Liver (tissue), 9 donors: Measurements from ENCODE around the gene FBXO47. TPM values are rescaled to one million over a fixed set of nuclear protein-coding genes. Genes with fewer than 3 reads are reported as not detected.

Source experiments
- DNase-seq: peaks from one replicate; pipeline ENCODE4 v3.0.0-alpha.2; 2017; ENCODE audit warnings: low spot score
- H3K27ac ChIP-seq, 2 donors: one replicate each; pipeline ENCODE4 v1.7.0; 2013; ENCODE audit warnings: inconsistent platforms in 2 of 2, low read length in 2 of 2, control low read depth in 1 of 2, low read depth in 1 of 2, mild to moderate bottlenecking in 1 of 2
- H3K27me3 ChIP-seq, 4 donors: one replicate each; pipeline versions ENCODE4 v1.6.1 to v1.7.0; 2013; ENCODE audit warnings: low read length in 3 of 4, inconsistent platforms in 1 of 4, mild to moderate bottlenecking in 1 of 4, moderate library complexity in 1 of 4; ENCODE audit not compliant: control insufficient read depth in 4 of 4, insufficient read depth in 4 of 4
- H3K36me3 ChIP-seq, 4 donors: one replicate each; pipeline versions ENCODE4 v1.6.1 to v1.7.0; 2013; ENCODE audit warnings: low read length in 3 of 4, mild to moderate bottlenecking in 3 of 4, low read depth in 1 of 4, moderate library complexity in 1 of 4; ENCODE audit not compliant: control insufficient read depth in 4 of 4, insufficient read depth in 3 of 4
- H3K4me1 ChIP-seq, 4 donors: one replicate each; pipeline versions ENCODE4 v1.6.1 to v1.7.0; 2013; ENCODE audit warnings: low read length in 3 of 4, mild to moderate bottlenecking in 3 of 4, moderate library complexity in 1 of 4; ENCODE audit not compliant: control insufficient read depth in 4 of 4, insufficient read depth in 4 of 4
- H3K4me3 ChIP-seq, 3 donors: one replicate each; pipeline versions ENCODE4 v1.6.1 to v1.7.0; 2013; ENCODE audit warnings: low read length in 3 of 3, control low read depth in 1 of 3, low read depth in 1 of 3, mild to moderate bottlenecking in 1 of 3
- H3K9ac ChIP-seq, 2 donors: one replicate each; pipeline ENCODE4 v1.7.0; 2013; ENCODE audit warnings: low read length in 2 of 2, mild to moderate bottlenecking in 2 of 2, moderate library complexity in 2 of 2, control low read depth in 1 of 2, low read depth in 1 of 2
- H3K9me3 ChIP-seq, 4 donors: one replicate each; pipeline versions ENCODE4 v1.6.1 to v1.7.0; 2013; ENCODE audit warnings: low read length in 3 of 4; ENCODE audit not compliant: control insufficient read depth in 4 of 4
- ATF3 ChIP-seq: IDR thresholded peaks from 2 replicates; pipeline ENCODE4 v1.6.1; 2016; ENCODE audit warnings: antibody characterized with exemption
- CTCF ChIP-seq: fragments of 150-350 bp; IDR thresholded peaks from 2 replicates; pipeline ENCODE4 v1.5.1; 2017; ENCODE audit warnings: improper control_type of control experiment, low read depth, low read length; ENCODE audit not compliant: missing input control
- EGR1 ChIP-seq, 2 donors: IDR thresholded peaks; 2 replicates each; pipeline ENCODE4 v1.6.1; 2016 to 2018; ENCODE audit warnings: antibody characterized with exemption in 2 of 2, low read depth in 2 of 2
- FOXA1 ChIP-seq: IDR thresholded peaks from 2 replicates; pipeline ENCODE4 v1.6.1; 2016; ENCODE audit warnings: antibody characterized with exemption
- FOXA2 ChIP-seq: IDR thresholded peaks from 2 replicates; pipeline ENCODE4 v1.6.1; 2016; ENCODE audit warnings: antibody characterized with exemption
- GABPA ChIP-seq, 2 donors: IDR thresholded peaks in 1 of 2; conservative IDR thresholded peaks in 1 of 2; 2 replicates each; pipeline ENCODE4 v1.6.1; 2016; ENCODE audit warnings: antibody characterized with exemption in 2 of 2, mild to moderate bottlenecking in 1 of 2, moderate library complexity in 1 of 2
- HNF4G ChIP-seq: IDR thresholded peaks from 2 replicates; pipeline ENCODE4 v1.6.1; 2016; ENCODE audit warnings: antibody characterized with exemption
- JUND ChIP-seq, 2 donors: IDR thresholded peaks; 2 replicates each; pipeline ENCODE4 v1.6.1; 2016; ENCODE audit warnings: antibody characterized with exemption in 2 of 2
- NR2F2 ChIP-seq: IDR thresholded peaks from 2 replicates; pipeline ENCODE4 v1.6.1; 2016; ENCODE audit warnings: antibody characterized with exemption
- RAD21 ChIP-seq, 2 donors: IDR thresholded peaks; 2 replicates each; pipeline ENCODE4 v1.6.1; 2016; ENCODE audit warnings: antibody characterized with exemption in 2 of 2, mild to moderate bottlenecking in 2 of 2
- RXRA ChIP-seq, 2 donors: IDR thresholded peaks; 2 replicates each; pipeline ENCODE4 v1.6.1; 2017 to 2018; ENCODE audit warnings: antibody characterized with exemption in 2 of 2, mild to moderate bottlenecking in 1 of 2
- SP1 ChIP-seq: IDR thresholded peaks from 2 replicates; pipeline ENCODE4 v1.6.1; 2018; ENCODE audit warnings: antibody characterized with exemption, mild to moderate bottlenecking
- TAF1 ChIP-seq: conservative IDR thresholded peaks from 2 replicates; pipeline ENCODE4 v1.6.1; 2016; ENCODE audit warnings: antibody characterized with exemption, mild to moderate bottlenecking
- YY1 ChIP-seq: IDR thresholded peaks from 2 replicates; pipeline ENCODE4 v1.6.1; 2016; ENCODE audit warnings: antibody characterized with exemption, mild to moderate bottlenecking
- ZBTB33 ChIP-seq: IDR thresholded peaks from 2 replicates; pipeline ENCODE4 v1.6.1; 2016; ENCODE audit warnings: antibody characterized with exemption
- WGBS: extraction: QIAGEN DNeasy Blood & Tissue Kit; methylation state at CpG from one replicate; pipeline ENCODE4 v1.1.7; 2013; 5-methylcytosine and 5-hydroxymethylcytosine counted together
- polyA plus RNA-seq, 2 donors: library from polyadenylated mRNA; stranded (reverse) in 1 of 2; unstranded in 1 of 2; fragments of 200-250 nt in 1 of 2; fragments of >200 nt in 1 of 2; fragmentation: Nextera tagmentation in 1 of 2; extraction: Ambion mirVana in 1 of 2; gene quantifications; one replicate each; pipeline versions ENCODE4 v1.2.1 to v1.2.3, GENCODE V29; 2013 to 2015
- total RNA-seq, 2 donors: library from RNA; depleted of rRNA; stranded (reverse); fragments of >200 nt; gene quantifications; one replicate each; pipeline ENCODE4 v1.2.3, GENCODE V29; 2014
- TF ChIP-seq, protein P1 (sequence below): IDR thresholded peaks from 2 replicates; pipeline ENCODE4 v1.6.1; 2016; ENCODE audit warnings: antibody characterized with exemption
- donor health status: healthy.
- donor health status: healthy.
- donor health status: healthy.
- donor health status: healthy.
- donor health status: healthy.

The FBXO47 gene
- total and polyA plus RNA-seq, 4 donors: not detected

- WGBS: 79% methylated on average over 5 of the region's 5 CpGs
- Histone ChIP-seq H3K27me3 (no peaks in the 10 kb centered on the region), H3K9me3 (no peaks in the 10 kb centered on the region), H3K36me3 (peaks cover 3 to 12% (median 5%) of the 10 kb centered on the region in 4 donors), H3K27ac (no peak overlapping the region), H3K4me3 (no peak overlapping the region), H3K9ac (no peak overlapping the region), H3K4me1 (peaks cover 13 to 42% (median 30%) of the 10 kb centered on the region in 4 donors)
- TF ChIP-seq ATF3 (no peak), SP1 (no peak), TAF1 (no peak), FOXA2 (no peak), RXRA (IDR thresholded peaks at IDR 0.05) (no peak), RAD21 (IDR thresholded peaks at IDR 0.05) (no peak), FOXA1 (no peak), JUND (IDR thresholded peaks at IDR 0.05) (no peak), ZBTB33 (no peak), YY1 (no peak)
- TF ChIP-seq, protein P1, sequence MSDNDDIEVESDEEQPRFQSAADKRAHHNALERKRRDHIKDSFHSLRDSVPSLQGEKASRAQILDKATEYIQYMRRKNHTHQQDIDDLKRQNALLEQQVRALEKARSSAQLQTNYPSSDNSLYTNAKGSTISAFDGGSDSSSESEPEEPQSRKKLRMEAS: no peak
- no peak for DNase-seq
These were observed 56.9 kb downstream of the FBXO47 start for GRCh38 chr17:38910325-38910724.

DNA sequence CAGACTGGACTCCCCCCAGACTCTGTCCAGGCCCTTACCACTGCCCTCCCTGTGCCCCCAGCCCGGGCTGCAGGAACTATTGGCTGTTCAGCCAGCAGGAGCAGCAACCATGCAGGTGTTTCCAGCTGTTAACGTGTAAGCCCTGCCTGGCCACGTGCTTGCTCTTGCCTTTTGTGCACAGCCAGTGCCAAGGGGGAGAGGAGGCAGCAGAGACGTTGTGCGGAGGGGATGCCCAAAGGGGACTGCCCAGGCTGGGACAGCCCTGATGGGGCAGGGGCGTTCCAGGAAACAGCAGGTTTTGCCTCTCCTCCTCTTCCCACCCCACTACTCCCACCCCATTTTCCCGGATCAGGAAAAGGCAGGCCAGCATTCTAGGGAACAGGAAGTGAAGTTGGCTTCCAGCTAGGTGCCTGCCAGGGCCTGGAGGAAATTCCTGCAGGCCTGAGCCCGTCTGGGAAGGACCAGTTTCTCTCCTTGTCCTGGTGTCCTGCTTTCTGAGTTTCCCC, 58.5 kb downstream of the FBXO47 start:
- no peak overlapping the region for H3K4me3 ChIP-seq
- peaks cover 8 to 27% (median 21%) of the 10 kb centered on the region in 4 donors for H3K4me1 ChIP-seq
- no peak overlapping the region for H3K9ac ChIP-seq
- TF ChIP-seq SP1 (no peak), RXRA (IDR thresholded peaks at IDR 0.05) (no peak), HNF4G (no peak), CTCF (no peak), TAF1 (no peak), GABPA (IDR thresholded peaks at IDR 0.05 in 1 of 2, conservative IDR thresholded peaks at IDR 0.05 in 1 of 2) (no peak), NR2F2 (no peak), ZBTB33 (no peak), FOXA2 (no peak), EGR1 (IDR thresholded peaks at IDR 0.05; ENCODE audit: low read depth in 2 of 2) (no peak)
- TF ChIP-seq, protein P1: no peak
- H3K9me3 ChIP-seq: no peaks in the 10 kb centered on the region
- peaks cover 4 to 9% (median 4%) of the 10 kb centered on the region in 4 donors for H3K36me3 ChIP-seq
- no peaks in the 10 kb centered on the region for H3K27me3 ChIP-seq
- 68% methylated on average over 8 of the region's 8 CpGs for WGBS
- no peak for DNase-seq
- H3K27ac ChIP-seq: peak overlapping the region in 1 of 2 donors; percentile 28
